VCaP (cell line): ENCODE results near the gene CFAP45.
A peak's percentile ranks its signal among the peaks of the same experiment; 100 is the strongest.

Source experiments
- H3K27ac ChIP-seq: fragments of 450-650 bp; 2 replicates; pipeline ENCODE4 v1.5.1; 2017
- TF ChIP-seq, protein P1 (sequence below): fragments of 450-650 bp; conservative IDR thresholded peaks from 2 replicates; pipeline ENCODE4 v1.5.1; 2017; ENCODE audit warnings: mild to moderate bottlenecking, moderate library complexity

The CFAP45 gene

GRCh38 chr1:159930216-159930615 is 30.3 kb upstream of the CFAP45 start:
- H3K27ac ChIP-seq, result no peak overlapping the region
- TF ChIP-seq, protein P1, sequence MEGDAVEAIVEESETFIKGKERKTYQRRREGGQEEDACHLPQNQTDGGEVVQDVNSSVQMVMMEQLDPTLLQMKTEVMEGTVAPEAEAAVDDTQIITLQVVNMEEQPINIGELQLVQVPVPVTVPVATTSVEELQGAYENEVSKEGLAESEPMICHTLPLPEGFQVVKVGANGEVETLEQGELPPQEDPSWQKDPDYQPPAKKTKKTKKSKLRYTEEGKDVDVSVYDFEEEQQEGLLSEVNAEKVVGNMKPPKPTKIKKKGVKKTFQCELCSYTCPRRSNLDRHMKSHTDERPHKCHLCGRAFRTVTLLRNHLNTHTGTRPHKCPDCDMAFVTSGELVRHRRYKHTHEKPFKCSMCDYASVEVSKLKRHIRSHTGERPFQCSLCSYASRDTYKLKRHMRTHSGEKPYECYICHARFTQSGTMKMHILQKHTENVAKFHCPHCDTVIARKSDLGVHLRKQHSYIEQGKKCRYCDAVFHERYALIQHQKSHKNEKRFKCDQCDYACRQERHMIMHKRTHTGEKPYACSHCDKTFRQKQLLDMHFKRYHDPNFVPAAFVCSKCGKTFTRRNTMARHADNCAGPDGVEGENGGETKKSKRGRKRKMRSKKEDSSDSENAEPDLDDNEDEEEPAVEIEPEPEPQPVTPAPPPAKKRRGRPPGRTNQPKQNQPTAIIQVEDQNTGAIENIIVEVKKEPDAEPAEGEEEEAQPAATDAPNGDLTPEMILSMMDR, result no peak

DNA sequence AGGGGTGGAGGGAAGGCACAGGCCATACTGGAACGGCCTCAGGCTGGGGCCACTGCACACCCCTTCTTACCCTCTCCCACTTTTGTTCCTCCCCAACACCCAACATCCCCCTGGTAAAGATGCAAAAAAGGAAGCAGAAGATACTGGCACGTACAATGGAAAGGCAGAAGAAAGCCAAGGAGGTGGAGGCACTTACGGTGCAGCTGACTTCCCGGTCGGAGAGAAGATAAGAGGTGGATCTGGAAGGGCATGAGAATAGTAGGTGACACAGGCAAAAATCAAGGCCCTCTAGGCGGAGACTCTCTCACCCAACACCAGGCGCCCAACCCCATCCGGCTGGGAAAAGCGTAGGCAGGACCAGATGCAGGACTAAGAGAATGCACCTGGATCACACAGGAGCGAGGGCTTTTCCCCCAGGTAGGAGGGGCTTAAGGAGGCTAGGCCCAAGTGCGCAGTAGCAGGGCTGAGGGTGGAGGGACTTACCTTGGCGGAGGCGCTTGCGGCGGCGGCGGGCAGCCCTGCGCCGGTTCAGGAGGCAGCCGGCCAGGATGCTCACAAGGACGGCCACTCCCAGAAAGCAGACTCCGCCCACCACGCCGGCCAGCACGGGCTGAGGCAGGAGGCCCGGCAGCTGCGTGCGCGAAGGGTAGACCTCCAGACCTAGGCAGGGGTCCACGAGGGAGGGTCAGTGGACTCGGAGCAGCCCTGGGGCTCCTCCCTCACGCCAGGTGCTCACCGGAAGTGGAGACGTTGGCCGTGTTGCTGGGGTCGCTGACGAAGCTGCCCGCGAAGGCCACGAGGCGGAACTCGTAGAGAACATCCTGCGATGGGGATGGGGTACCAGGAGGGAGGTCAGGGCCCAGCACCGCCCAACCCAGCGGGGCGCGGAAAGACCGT is 29.4 kb upstream of the CFAP45 start:
- TF ChIP-seq, protein P1, result no peak

GRCh38 chr1:159928491-159929050 is 28.6 kb upstream of the CFAP45 start:
- TF ChIP-seq, protein P1, result no peak
- no peak overlapping the region for H3K27ac ChIP-seq

More for the DNA sequence above, 29.4 kb upstream of the CFAP45 start:
- H3K27ac ChIP-seq, result no peak overlapping the region

DNA sequence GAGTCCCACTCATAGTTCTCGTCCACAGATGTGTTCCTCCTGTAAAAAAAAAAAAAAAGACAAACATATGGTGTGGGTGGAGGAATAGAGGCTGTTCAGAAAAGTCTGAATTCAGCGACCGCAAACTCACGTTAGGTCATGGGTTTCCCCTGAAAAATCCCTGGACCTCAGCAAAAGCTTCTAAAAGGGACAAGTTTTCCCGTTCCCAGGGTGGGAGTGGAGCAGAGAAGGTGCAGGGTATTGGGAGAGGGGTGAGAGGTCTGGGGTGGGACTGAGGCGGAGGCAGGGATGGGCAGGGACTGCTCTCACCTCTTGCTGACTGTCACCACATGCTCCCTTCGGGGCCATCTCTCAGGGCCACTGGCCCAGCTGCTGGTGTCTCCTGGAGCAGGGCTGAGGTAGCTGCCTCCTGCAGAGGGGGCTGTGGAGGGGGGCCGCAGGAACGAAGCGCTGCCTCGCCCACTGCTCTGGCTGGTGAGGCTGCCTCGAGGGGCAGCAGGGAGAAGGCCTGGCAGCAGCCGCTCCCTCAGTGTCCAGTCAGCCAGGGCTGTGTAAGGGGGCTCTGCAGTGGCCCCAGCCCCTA is 28.0 kb upstream of the CFAP45 start:
- TF ChIP-seq, protein P1, result no peak
- H3K27ac ChIP-seq, result no peak overlapping the region

GRCh38 chr1:159927211-159927848 is 27.4 kb upstream of the CFAP45 start:
- TF ChIP-seq, protein P1, result no peak

DNA sequence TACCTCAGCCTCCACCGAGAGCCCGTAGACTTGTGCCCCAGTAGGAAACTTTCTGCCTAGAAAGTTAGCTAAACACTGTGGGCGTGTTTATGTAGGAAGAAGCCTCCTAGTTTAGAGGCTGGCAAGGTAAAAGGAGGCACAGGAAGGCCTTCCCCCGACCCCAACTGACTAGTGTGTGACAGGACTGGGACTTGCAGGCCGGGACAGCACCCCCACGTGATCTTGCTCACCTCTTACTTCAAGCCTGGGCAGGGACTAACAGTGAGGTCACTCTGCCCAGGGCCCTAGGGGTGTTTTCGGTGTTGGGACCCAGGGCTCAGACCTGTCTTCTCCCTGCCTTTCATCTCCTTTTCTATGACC is 25.7 kb upstream of the CFAP45 start:
- H3K27ac ChIP-seq, result peak overlapping the region; percentile 34; the same call in 1 of the 2 replicates
- TF ChIP-seq, protein P1, result no peak

More at GRCh38 chr1:159927211-159927848, 27.4 kb upstream of the CFAP45 start:
- H3K27ac ChIP-seq, result no peak overlapping the region
